Bronchial epithelial cell (primary cell): ENCODE measurements around the gene TBC1D22A. TPM values are rescaled to one million over a fixed set of nuclear protein-coding genes. Genes with fewer than 3 reads are reported as not detected.
"Not testable (repeated sequence)": the region's sequence is repeated elsewhere in the genome, so short reads cannot be mapped to it uniquely, and the experiment has no call there.

Source experiments
- DNase-seq: peaks from one replicate; pipeline ENCODE4 v3.0.0-alpha.2; 2010; ENCODE audit warnings: low read depth
- FAIRE-seq: peaks from 2 replicates; lab custom pipeline; 2011; peaks lifted over from hg19 to GRCh38; lab: Jason Lieb, UNC
- H3K27me3 ChIP-seq: 2 replicates; pipeline ENCODE4 v1.5.1; 2011; ENCODE audit warnings: low read length; ENCODE audit not compliant: control insufficient read depth, insufficient read depth
- H3K36me3 ChIP-seq: 2 replicates; pipeline ENCODE4 v1.5.1; 2011; ENCODE audit warnings: low read length; ENCODE audit not compliant: control insufficient read depth, insufficient read depth
- H3K4me3 ChIP-seq: 2 replicates; pipeline ENCODE4 v1.5.1; 2011; ENCODE audit warnings: mild to moderate bottlenecking, low read depth, low read length, control low read depth
- total RNA-seq: library from RNA; depleted of rRNA; stranded (reverse); fragments of >200 nt; gene quantifications from 2 replicates; pipeline ENCODE4 v1.2.1, GENCODE V29; 2014
- TF ChIP-seq, protein P1 (sequence below): IDR thresholded peaks from 2 replicates; pipeline ENCODE4 v1.5.1; 2011; ENCODE audit warnings: mild to moderate bottlenecking, moderate library complexity, low read length, control low read depth, inconsistent platforms; ENCODE audit not compliant: insufficient read depth, severe bottlenecking

TBC1D22A gene
- total RNA-seq, 1 donor from 2014 or later: 10.0 TPM

GRCh38 chr22:46730568-46731245 lies 31.7 kb upstream of the TBC1D22A start:
- no peak overlapping the region for H3K4me3 ChIP-seq
- DNase-seq (no peak), FAIRE-seq (no peak)
- peaks cover 1% of the 10 kb centered on the region for H3K36me3 ChIP-seq
- TF ChIP-seq, protein P1, sequence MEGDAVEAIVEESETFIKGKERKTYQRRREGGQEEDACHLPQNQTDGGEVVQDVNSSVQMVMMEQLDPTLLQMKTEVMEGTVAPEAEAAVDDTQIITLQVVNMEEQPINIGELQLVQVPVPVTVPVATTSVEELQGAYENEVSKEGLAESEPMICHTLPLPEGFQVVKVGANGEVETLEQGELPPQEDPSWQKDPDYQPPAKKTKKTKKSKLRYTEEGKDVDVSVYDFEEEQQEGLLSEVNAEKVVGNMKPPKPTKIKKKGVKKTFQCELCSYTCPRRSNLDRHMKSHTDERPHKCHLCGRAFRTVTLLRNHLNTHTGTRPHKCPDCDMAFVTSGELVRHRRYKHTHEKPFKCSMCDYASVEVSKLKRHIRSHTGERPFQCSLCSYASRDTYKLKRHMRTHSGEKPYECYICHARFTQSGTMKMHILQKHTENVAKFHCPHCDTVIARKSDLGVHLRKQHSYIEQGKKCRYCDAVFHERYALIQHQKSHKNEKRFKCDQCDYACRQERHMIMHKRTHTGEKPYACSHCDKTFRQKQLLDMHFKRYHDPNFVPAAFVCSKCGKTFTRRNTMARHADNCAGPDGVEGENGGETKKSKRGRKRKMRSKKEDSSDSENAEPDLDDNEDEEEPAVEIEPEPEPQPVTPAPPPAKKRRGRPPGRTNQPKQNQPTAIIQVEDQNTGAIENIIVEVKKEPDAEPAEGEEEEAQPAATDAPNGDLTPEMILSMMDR: no peak
- no peaks in the 10 kb centered on the region for H3K27me3 ChIP-seq

DNA sequence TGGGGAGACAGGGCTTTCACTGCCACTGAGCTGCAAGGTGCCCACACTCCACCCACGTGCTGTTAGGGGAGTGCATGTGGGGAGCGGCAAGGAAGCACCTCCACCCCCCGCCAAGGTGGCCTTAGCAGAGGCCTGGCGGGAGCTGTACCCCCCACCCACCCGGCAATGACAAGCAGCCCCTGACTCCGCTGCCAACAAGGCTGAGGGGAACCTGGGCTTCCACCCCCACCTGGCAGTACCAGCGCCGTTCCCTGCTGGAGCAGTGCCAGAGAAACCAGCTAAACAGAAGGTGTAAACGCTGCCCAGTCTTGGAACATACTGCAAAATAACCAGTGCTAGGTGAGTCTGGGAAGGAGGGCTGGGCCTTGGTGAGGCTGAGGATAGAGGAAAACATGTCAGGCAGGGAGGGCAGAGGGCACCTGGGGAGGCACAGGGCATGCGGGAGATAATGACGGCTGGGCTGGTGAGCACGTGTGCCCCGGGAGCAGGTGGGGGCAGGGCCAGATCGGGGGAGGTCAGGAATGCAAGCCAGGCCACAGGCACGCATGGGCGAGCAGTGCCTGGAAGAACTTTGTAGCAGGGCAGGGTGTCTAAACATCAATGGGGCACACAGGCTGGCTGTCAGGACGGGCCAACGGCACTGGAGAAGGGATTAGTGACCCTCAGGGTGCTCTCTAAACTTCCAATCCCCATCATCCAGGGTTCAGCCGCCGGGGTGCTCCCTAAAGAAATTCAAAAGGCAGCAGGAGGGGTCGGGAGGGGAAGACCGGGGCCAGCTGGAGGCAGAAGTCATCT lies 31.0 kb upstream of the TBC1D22A start:
- H3K36me3 ChIP-seq: peaks cover 1% of the 10 kb centered on the region
- no peaks in the 10 kb centered on the region for H3K27me3 ChIP-seq
- no peak for FAIRE-seq
- TF ChIP-seq, protein P1: no peak
- H3K4me3 ChIP-seq: no peak overlapping the region
- DNase-seq: peak; percentile 19

DNA sequence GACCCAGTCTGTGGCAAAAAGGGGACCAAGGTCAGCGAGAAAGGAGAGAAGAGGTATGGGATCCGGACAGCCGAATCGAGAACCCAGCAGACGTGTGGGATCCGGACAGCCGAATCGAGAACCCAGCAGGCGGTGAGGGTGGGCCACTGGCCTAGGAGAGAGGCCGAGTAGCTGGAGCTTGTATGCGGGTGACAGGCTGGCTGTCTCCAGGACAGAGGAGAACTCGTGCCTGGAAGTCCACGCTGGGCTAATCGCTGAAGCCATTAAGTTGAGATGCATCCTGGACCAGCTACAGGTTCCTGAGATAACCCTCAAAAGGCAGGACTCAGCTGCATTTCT lies 30.4 kb upstream of the TBC1D22A start:
- H3K27me3 ChIP-seq: no peaks in the 10 kb centered on the region
- TF ChIP-seq, protein P1: no peak
- DNase-seq (no peak), FAIRE-seq (no peak)
- H3K4me3 ChIP-seq: no peak overlapping the region
- peaks cover 1% of the 10 kb centered on the region for H3K36me3 ChIP-seq

GRCh38 chr22:46732513-46732912 lies 29.9 kb upstream of the TBC1D22A start:
- H3K27me3 ChIP-seq: no peaks in the 10 kb centered on the region
- FAIRE-seq (no peak), DNase-seq (no peak)
- peaks cover 1% of the 10 kb centered on the region for H3K36me3 ChIP-seq
- TF ChIP-seq, protein P1: no peak
- H3K4me3 ChIP-seq: no peak overlapping the region

DNA sequence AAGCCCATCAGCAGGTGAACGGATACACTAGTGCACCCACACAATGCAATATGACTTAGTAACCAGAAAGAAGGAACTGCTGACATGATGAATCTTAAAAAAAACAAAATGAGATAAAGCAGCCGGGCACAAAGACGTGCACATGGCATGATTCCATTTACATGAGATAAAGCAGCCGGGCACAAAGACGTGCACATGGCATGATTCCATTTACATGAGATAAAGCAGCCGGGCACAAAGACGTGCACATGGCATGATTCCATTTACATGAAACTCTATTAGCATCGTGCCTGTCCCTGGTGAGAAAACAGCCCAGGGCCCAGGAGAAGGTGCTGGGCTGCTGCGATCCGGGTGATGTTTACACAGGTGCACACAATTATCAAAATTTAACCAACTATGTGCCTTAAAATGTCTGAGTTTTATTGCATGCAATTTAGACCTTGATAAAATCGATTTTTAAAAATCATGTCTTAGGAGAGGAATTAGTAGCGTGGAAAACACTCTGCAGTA lies 28.2 kb upstream of the TBC1D22A start:
- H3K36me3 ChIP-seq, FAIRE-seq, H3K4me3 ChIP-seq: not testable (repeated sequence)

GRCh38 chr22:46734830-46735453 lies 27.5 kb upstream of the TBC1D22A start:
- FAIRE-seq (no peak), DNase-seq (no peak)
- no peak overlapping the region for H3K4me3 ChIP-seq
- TF ChIP-seq, protein P1: no peak
- no peaks in the 10 kb centered on the region for H3K27me3 ChIP-seq
- H3K36me3 ChIP-seq: no peaks in the 10 kb centered on the region

More for the DNA sequence above, 28.2 kb upstream of the TBC1D22A start:
- H3K27me3 ChIP-seq, DNase-seq: not testable (repeated sequence)
